GM23338 (cell line): Measurements from ENCODE around the gene PPP1R3G. TPM values are rescaled to one million over a fixed set of nuclear protein-coding genes. Genes with fewer than 3 reads are reported as not detected.

Source experiments
- ATAC-seq: fragments of 200-7000 bp; cut with Tn5 transposase; 3 replicates; pipeline ENCODE4 v1.9.1; 2020
- DNase-seq: peaks from one replicate; pipeline ENCODE4 v3.0.0-alpha.2; 2015; ENCODE audit warnings: low spot score
- H2AFZ ChIP-seq: fragments of 200-600 bp; sonication (generic); 2 replicates; pipeline ENCODE4 v1.8.0; 2016; ENCODE audit warnings: antibody characterized with exemption, mild to moderate bottlenecking, moderate library complexity
- H3F3A ChIP-seq: fragments of 200-600 bp; sonication (generic); replicated peaks from 2 replicates; pipeline ENCODE4 v1.8.0; 2017; ENCODE audit warnings: antibody characterized with exemption, mixed run types, low read depth
- H3K27ac ChIP-seq: fragments of 200-600 bp; sonication (generic); 2 replicates; pipeline ENCODE4 v1.6.1; 2016; ENCODE audit warnings: low read depth
- H3K27me3 ChIP-seq: fragments of 200-600 bp; sonication (generic); 2 replicates; pipeline ENCODE4 v1.8.0; 2016; ENCODE audit warnings: mild to moderate bottlenecking, mixed run types, moderate library complexity; ENCODE audit not compliant: insufficient read depth
- H3K36me3 ChIP-seq: fragments of 200-600 bp; sonication (generic); 2 replicates; pipeline ENCODE4 v1.8.0; 2016; ENCODE audit warnings: mild to moderate bottlenecking; ENCODE audit not compliant: insufficient read depth
- H3K4me1 ChIP-seq: fragments of 200-600 bp; sonication (generic); 2 replicates; pipeline ENCODE4 v1.8.0; 2016; ENCODE audit warnings: mild to moderate bottlenecking, moderate library complexity; ENCODE audit not compliant: insufficient read depth
- H3K4me2 ChIP-seq: fragments of 200-600 bp; sonication (generic); 2 replicates; pipeline ENCODE4 v1.7.1; 2017; ENCODE audit warnings: mixed run types
- H3K4me3 ChIP-seq: fragments of 200-600 bp; sonication (generic); 2 replicates; pipeline ENCODE4 v1.6.1; 2016; ENCODE audit warnings: mixed run types
- H3K79me2 ChIP-seq: fragments of 200-600 bp; sonication (generic); replicated peaks from 2 replicates; pipeline ENCODE4 v1.8.0; 2017; ENCODE audit warnings: mild to moderate bottlenecking; ENCODE audit not compliant: insufficient read depth
- H3K9me2 ChIP-seq: fragments of 200-600 bp; sonication (generic); 2 replicates; pipeline ENCODE4 v1.8.0; 2017; ENCODE audit not compliant: insufficient read depth
- H4K20me1 ChIP-seq: fragments of 200-600 bp; sonication (generic); replicated peaks from 2 replicates; pipeline ENCODE4 v1.8.0; 2017; ENCODE audit warnings: mild to moderate bottlenecking; ENCODE audit not compliant: insufficient read depth
- H3K27ac Mint-ChIP-seq: 2 replicates; pipeline ENCODE4 v1.8.0; 2020; ENCODE audit warnings: inconsistent platforms, mild to moderate bottlenecking, moderate library complexity, mixed read lengths
- H3K27me3 Mint-ChIP-seq: 3 replicates; pipeline ENCODE4 v1.8.0; 2022; ENCODE audit warnings: low read depth, mild to moderate bottlenecking, moderate library complexity, mixed read lengths, inconsistent platforms; ENCODE audit not compliant: insufficient read depth, poor library complexity
- H3K36me3 Mint-ChIP-seq: 3 replicates; pipeline ENCODE4 v1.8.0; 2021; ENCODE audit warnings: low read depth, mild to moderate bottlenecking, inconsistent platforms, moderate library complexity, mixed read lengths
- H3K4me1 Mint-ChIP-seq: 3 replicates; pipeline ENCODE4 v1.8.0; 2020; ENCODE audit warnings: mild to moderate bottlenecking, inconsistent platforms, mixed read lengths
- H3K4me3 Mint-ChIP-seq: 3 replicates; pipeline ENCODE4 v1.8.0; 2021; ENCODE audit warnings: moderate library complexity, mild to moderate bottlenecking, inconsistent platforms, mixed read lengths
- H3K9me3 Mint-ChIP-seq: 3 replicates; pipeline ENCODE4 v1.8.0; 2020; ENCODE audit warnings: moderate library complexity, mild to moderate bottlenecking, inconsistent platforms, mixed read lengths
- CREB1 ChIP-seq: fragments of 250-450 bp; sonication (Bioruptor Pico); IDR thresholded peaks from 2 replicates; pipeline ENCODE4 v1.5.0; 2020; ENCODE audit warnings: low read depth, mild to moderate bottlenecking, moderate library complexity
- CTCF ChIP-seq, 2 experiments: fragments of 200-600 bp in 1 of 2; sonication (generic) in 1 of 2; conservative IDR thresholded peaks; 2 replicates each; pipeline versions ENCODE4 v1.5.1 to v1.6.1; 2016 to 2017; ENCODE audit warnings: antibody characterized with exemption in 2 of 2, low read depth in 2 of 2, mild to moderate bottlenecking in 2 of 2, moderate library complexity in 1 of 2
- ETS1 ChIP-seq: IDR thresholded peaks from 2 replicates; pipeline ENCODE4 v1.6.1; 2016; ENCODE audit warnings: antibody characterized with exemption
- EZH2 ChIP-seq: fragments of 200-600 bp; sonication (generic); IDR thresholded peaks from one replicate; pipeline ENCODE4 v1.8.0; 2017; ENCODE audit warnings: antibody characterized with exemption, mild to moderate bottlenecking, low read depth; ENCODE audit not compliant: unreplicated experiment
- EZH2phosphoT487 ChIP-seq: fragments of 200-600 bp; sonication (generic); IDR thresholded peaks from one replicate; pipeline ENCODE4 v1.8.1; 2018; ENCODE audit warnings: antibody characterized with exemption; ENCODE audit not compliant: unreplicated experiment
- JUNB ChIP-seq: IDR thresholded peaks from one replicate; pipeline ENCODE4 v1.6.1; 2016; ENCODE audit warnings: antibody characterized with exemption; ENCODE audit not compliant: unreplicated experiment
- NANOG ChIP-seq: IDR thresholded peaks from 2 replicates; pipeline ENCODE4 v1.6.1; 2016; ENCODE audit warnings: antibody characterized with exemption, borderline replicate concordance
- POLR2AphosphoS5 ChIP-seq: IDR thresholded peaks from 2 replicates; pipeline ENCODE4 v1.6.1; 2016; ENCODE audit warnings: antibody characterized with exemption, low read depth
- REST ChIP-seq: IDR thresholded peaks from one replicate; pipeline ENCODE4 v1.6.1; 2018; ENCODE audit warnings: antibody characterized with exemption; ENCODE audit not compliant: unreplicated experiment
- STAT1 ChIP-seq: IDR thresholded peaks from one replicate; pipeline ENCODE4 v1.6.1; 2016; ENCODE audit warnings: antibody characterized with exemption; ENCODE audit not compliant: unreplicated experiment
- ZNF114 ChIP-seq: fragments of 250-450 bp; sonication (Bioruptor Pico); IDR thresholded peaks from 2 replicates; pipeline ENCODE4 v1.5.0; 2020; ENCODE audit warnings: mild to moderate bottlenecking, moderate library complexity
- ZNF331 ChIP-seq: fragments of 250-450 bp; sonication (Bioruptor Pico); IDR thresholded peaks from 2 replicates; pipeline ENCODE4 v1.5.0; 2020; ENCODE audit warnings: low read depth, mild to moderate bottlenecking, moderate library complexity
- ZNF462 ChIP-seq: fragments of 250-450 bp; sonication (Bioruptor Pico); IDR thresholded peaks from 2 replicates; pipeline ENCODE4 v1.5.0; 2020; ENCODE audit warnings: mild to moderate bottlenecking, moderate library complexity
- polyA plus RNA-seq: library from polyadenylated mRNA; unstranded; fragments of >200 nt; fragmentation: Nextera tagmentation; extraction: Ambion mirVana; gene quantifications from 2 replicates; pipeline ENCODE4 v1.2.1, GENCODE V29; 2016
- total RNA-seq: library from RNA; depleted of rRNA; stranded (reverse); fragments of >200 nt; shearing (Covaris generic); gene quantifications from 2 replicates; pipeline ENCODE4 v1.2.3, GENCODE V29; 2014

PPP1R3G gene
- total and polyA plus RNA-seq, 2 experiments from 2014 or later, result 0.13 to 0.24 TPM

- H3K27me3 ChIP-seq, result no peaks in the 10 kb centered on the region
- H2AFZ ChIP-seq, result no peak overlapping the region
- H4K20me1 ChIP-seq, result no peaks in the 10 kb centered on the region
- H3K36me3 ChIP-seq, result no peaks in the 10 kb centered on the region
- H3K79me2 ChIP-seq, result no peaks in the 10 kb centered on the region
- H3F3A ChIP-seq, result no peaks in the 10 kb centered on the region
- Mint-ChIP-seq H3K27ac (no peak overlapping the region), H3K9me3 (no peaks in the 10 kb centered on the region; the same call in 1 of the 3 replicates), H3K4me3 (no peak overlapping the region), H3K27me3 (peaks cover 13% of the 10 kb centered on the region), H3K4me1 (peaks cover 16% of the 10 kb centered on the region), H3K36me3 (peaks cover 9% of the 10 kb centered on the region)
- no peak overlapping the region for H3K27ac ChIP-seq
- H3K4me3 ChIP-seq, result no peak overlapping the region
- no peaks in the 10 kb centered on the region for H3K9me2 ChIP-seq
- peaks cover 6% of the 10 kb centered on the region; the same call in 1 of the 2 replicates for H3K4me1 ChIP-seq
- DNase-seq (no peak), ATAC-seq (no peak)
- TF ChIP-seq REST (no peak), EZH2phosphoT487 (no peak), ZNF462 (CRISPR knock-in tag) (no peak), POLR2AphosphoS5 (no peak), CREB1 (CRISPR knock-in tag) (no peak), ETS1 (no peak), STAT1 (no peak), EZH2 (no peak), JUNB (no peak), NANOG (no peak), ZNF114 (CRISPR knock-in tag) (no peak), ZNF331 (CRISPR knock-in tag) (no peak), CTCF (conservative IDR thresholded peaks at IDR 0.05; ENCODE audit: low read depth in 2 of 2) (no peak)
- H3K4me2 ChIP-seq, result no peak overlapping the region
Measured at GRCh38 chr6:5108068-5108467, 22.9 kb downstream of the PPP1R3G start.
